ENCODE results near the gene AKAP6. TPM values are rescaled to one million over a fixed set of nuclear protein-coding genes. Genes with fewer than 3 reads are reported as not detected.

The AKAP6 gene
- total and polyA plus RNA-seq, 2 of the 8 experiments (the other 6 are each of a cell fraction or from before 2014, with no cell fraction given), result 0.09 to 0.89 TPM

- CTCF ChIA-PET (ENCODE audit: partially characterized antibody), result interaction anchor here (0.6 kb wide), 1 partner anchor 91 kb away, joined by 3 read pairs; no protein-coding TSS in a partner anchor
- POLR2A ChIA-PET (ENCODE audit: partially characterized antibody), result no interaction called here
- Histone ChIP-seq H4K8ac (ENCODE audit: extremely low read depth, insufficient read depth, low read length) (no peak overlapping the region), H3K56ac (replicated peaks; ENCODE audit: insufficient read length, low read depth, low read length) (no peak overlapping the region), H3K9me3 (ENCODE audit: insufficient read depth in 2 of 2, low read depth in 1 of 2, low read length in 1 of 2) (no peaks in the 10 kb centered on the region), H4K5ac (ENCODE audit: insufficient read length, low read depth, low read length) (no peak overlapping the region), H2BK20ac (ENCODE audit: low read length) (no peak overlapping the region), H2BK5ac (ENCODE audit: low read depth, low read length) (no peak overlapping the region), H3K79me2 (ENCODE audit: control insufficient read depth in 1 of 2, insufficient read depth in 2 of 2, low read length in 2 of 2) (no peaks in the 10 kb centered on the region), H3K27ac (ENCODE audit: low read depth, low read length) (no peak overlapping the region), H3K18ac (ENCODE audit: extremely low read depth, low read length) (no peak overlapping the region), H3K23me2 (ENCODE audit: low read depth, low read length) (no peaks in the 10 kb centered on the region), H4K20me1 (replicated peaks in 1 of 2; ENCODE audit: control insufficient read depth in 1 of 2, insufficient read depth in 2 of 2, low read length in 2 of 2) (no peaks in the 10 kb centered on the region), H3K4ac (replicated peaks; ENCODE audit: insufficient read length, low read depth, low read length) (no peak overlapping the region), H3K4me2 (ENCODE audit: insufficient read depth in 1 of 2, low read depth in 2 of 2, low read length in 2 of 2) (no peak overlapping the region), H2AFZ (ENCODE audit: low read length) (no peak overlapping the region), H2BK15ac (ENCODE audit: low read length) (no peak overlapping the region), H3K27me3 (replicated peaks in 1 of 4; ENCODE audit: control insufficient read depth in 3 of 4, extremely low read depth in 1 of 4, insufficient read depth in 3 of 4, low read length in 3 of 4) (no peaks in the 10 kb centered on the region), H3K23ac (ENCODE audit: insufficient read length) (no peak overlapping the region), H2BK120ac (replicated peaks; ENCODE audit: low read depth, low read length) (no peak overlapping the region), H2AK5ac (ENCODE audit: low read depth, low read length) (no peak overlapping the region), H3K4me3 (ENCODE audit: extremely low read depth in 1 of 4, insufficient read depth in 2 of 4, low read depth in 3 of 4, low read length in 4 of 4) (no peak overlapping the region), H3K79me1 (ENCODE audit: low read depth, low read length) (no peaks in the 10 kb centered on the region), H3K36me3 (ENCODE audit: control insufficient read depth in 2 of 4, insufficient read depth in 4 of 4, low read length in 3 of 4) (no peaks in the 10 kb centered on the region), H3K4me1 (replicated peaks in 1 of 4; ENCODE audit: control insufficient read depth in 3 of 4, insufficient read depth in 4 of 4, low read length in 3 of 4) (no peaks in the 10 kb centered on the region), H2BK12ac (ENCODE audit: low read depth, low read length) (no peak overlapping the region), H4K91ac (replicated peaks; ENCODE audit: insufficient read length, low read length) (no peak overlapping the region), H3K9ac (replicated peaks in 1 of 4; ENCODE audit: extremely low read depth in 1 of 4, low read depth in 3 of 4, low read length in 3 of 4) (no peak overlapping the region), H3K14ac (ENCODE audit: insufficient read length) (no peak overlapping the region)
- DNase-seq (ENCODE audit: low read depth in 1 of 2, low spot score in 2 of 2) (no peak), FAIRE-seq (no peak)
- WGBS, 2 experiments (ENCODE audit: extremely low coverage in 1 of 2, insufficient coverage in 1 of 2, insufficient read length in 1 of 2, insufficient replicate concordance in 2 of 2, low coverage in 1 of 2, low lambda C conversion rate in 2 of 2, missing lambda C conversion rate in 1 of 2), result 100% methylated on average over 1 of the region's 1 CpG; no CpG with 5 or more reads in 1 of the 2 experiments
- no peak for TF ChIP-seq MAFK (IDR thresholded peaks at IDR 0.05; ENCODE audit: low read depth, low read length)
- TF ChIP-seq POU5F1 (IDR thresholded peaks at IDR 0.05; ENCODE audit: low read depth, low read length), result no peak
- TF ChIP-seq CTCF (IDR thresholded peaks at IDR 0.05; ENCODE audit: control extremely low read depth in 1 of 3, insufficient read depth in 1 of 3, low read depth in 1 of 3, low read length in 3 of 3), result no peak
- no peak for TF ChIP-seq FOSL1 (IDR thresholded peaks at IDR 0.05; ENCODE audit: insufficient read depth, low read depth, low read length)
- no peak for TF ChIP-seq TAF7 (optimal IDR thresholded peaks at IDR 0.05; ENCODE audit: borderline replicate concordance, low read depth, low read length)
- TF ChIP-seq CBX8 (IDR thresholded peaks at IDR 0.05; ENCODE audit: borderline replicate concordance, low read depth, low read length), result no peak
- no peak for TF ChIP-seq KDM4A (IDR thresholded peaks at IDR 0.05; ENCODE audit: low read depth, low read length, severe bottlenecking)
- no peak for TF ChIP-seq ASH2L (IDR thresholded peaks at IDR 0.05; ENCODE audit: low read length)
- TF ChIP-seq SP4 (IDR thresholded peaks at IDR 0.05; ENCODE audit: low read length), result no peak
- no peak for TF ChIP-seq KDM5A (IDR thresholded peaks at IDR 0.05; ENCODE audit: low read length)
- TF ChIP-seq EP300 (IDR thresholded peaks at IDR 0.05; ENCODE audit: borderline replicate concordance in 1 of 2, low read depth in 2 of 2, low read length in 2 of 2), result no peak
- no peak for TF ChIP-seq SAP30 (IDR thresholded peaks at IDR 0.05; ENCODE audit: insufficient read depth, insufficient replicate concordance, low read length)
Measured at GRCh38 chr14:32683679-32684078, 354.6 kb downstream of the AKAP6 start.
